ENCODE data around the gene UQCRHL. TPM values are rescaled to one million over a fixed set of nuclear protein-coding genes. Genes with fewer than 3 reads are reported as not detected.

The UQCRHL gene
- total and polyA plus RNA-seq, 10 donors = 0.67 to 2.6 (median 1.7) TPM

- TF ChIP-seq POLR2AphosphoS5 (IDR thresholded peaks at IDR 0.05) (peak in 1 of 3 donors; percentile 41), CTCF (IDR thresholded peaks at IDR 0.05 in 8 of 11, conservative IDR thresholded peaks at IDR 0.05 in 3 of 11) (no peak)
- no peak for DNase-seq
- Histone ChIP-seq H3K27me3 (replicated peaks in 1 of 7) (peaks cover 0 to 5% (median 0%) of the 10 kb centered on the region in 7 donors), H3K36me3 (peaks cover 0 to 23% (median 0%) of the 10 kb centered on the region in 6 donors), H3K9me3 (no peaks in the 10 kb centered on the region), H3K4me1 (peaks cover 0 to 12% (median 0%) of the 10 kb centered on the region in 6 donors), H3K4me3 (no peak overlapping the region), H3K27ac (no peak overlapping the region)
- WGBS, 5 donors = 88 to 95% (median 93%) methylated on average over 6 to 8 of the region's 8 CpGs
- intact Hi-C loops (cut with DNase I; ENCODE audit: low total_unique reads) = no loop called here
These were observed 21.8 kb downstream of the UQCRHL start for GRCh38 chr1:15785683-15786082.

- Histone ChIP-seq H3K9me3 (no peaks in the 10 kb centered on the region), H3K4me3 (no peak overlapping the region), H3K36me3 (peaks cover 0 to 34% (median 0%) of the 10 kb centered on the region in 6 donors), H3K27ac (no peak overlapping the region), H3K27me3 (replicated peaks in 1 of 7) (no peaks in the 10 kb centered on the region), H3K4me1 (peaks cover 0 to 8% (median 0%) of the 10 kb centered on the region in 6 donors)
- intact Hi-C loops (cut with DNase I; ENCODE audit: low total_unique reads) = no loop called here
- no peak for DNase-seq
- TF ChIP-seq POLR2AphosphoS5 (IDR thresholded peaks at IDR 0.05) (no peak), CTCF (IDR thresholded peaks at IDR 0.05 in 8 of 11, conservative IDR thresholded peaks at IDR 0.05 in 3 of 11) (no peak), POLR2A (IDR thresholded peaks at IDR 0.05) (no peak)
- 76 to 88% (median 82%) methylated on average over 7 of the region's 7 CpGs for WGBS, 5 donors
These were observed 29.3 kb downstream of the UQCRHL start for GRCh38 chr1:15777909-15778707.

GRCh38 chr1:15775706-15776105 is 31.7 kb downstream of the UQCRHL start:
- Histone ChIP-seq H3K4me1 (peaks cover 0 to 11% (median 0%) of the 10 kb centered on the region in 6 donors), H3K27ac (no peak overlapping the region), H3K27me3 (replicated peaks in 1 of 7) (peaks cover 0 to 17% (median 0%) of the 10 kb centered on the region in 7 donors), H3K36me3 (peaks cover 0 to 31% (median 0%) of the 10 kb centered on the region in 6 donors), H3K4me3 (no peak overlapping the region), H3K9me3 (no peaks in the 10 kb centered on the region)
- no peak for DNase-seq
- TF ChIP-seq POLR2AphosphoS5 (IDR thresholded peaks at IDR 0.05) = no peak
- no peak for TF ChIP-seq CTCF (IDR thresholded peaks at IDR 0.05 in 8 of 11, conservative IDR thresholded peaks at IDR 0.05 in 3 of 11)
- TF ChIP-seq POLR2A (IDR thresholded peaks at IDR 0.05) = no peak
- intact Hi-C loops (cut with DNase I; ENCODE audit: low total_unique reads) = no loop called here
- WGBS, 5 donors = 64 to 76% (median 74%) methylated on average over 2 of the region's 2 CpGs

- Histone ChIP-seq H3K36me3 (peaks cover 0 to 40% (median 0%) of the 10 kb centered on the region in 6 donors), H3K27ac (peak overlapping the region in 1 of 8 donors; percentile 21), H3K27me3 (replicated peaks in 1 of 7) (peaks cover 0 to 29% (median 0%) of the 10 kb centered on the region in 7 donors), H3K4me3 (no peak overlapping the region), H3K4me1 (peaks cover 0 to 9% (median 0%) of the 10 kb centered on the region in 6 donors), H3K9me3 (no peaks in the 10 kb centered on the region)
- intact Hi-C loops (cut with DNase I; ENCODE audit: low total_unique reads) = no loop called here
- no peak for DNase-seq
- TF ChIP-seq POLR2AphosphoS5 (IDR thresholded peaks at IDR 0.05) = peak; percentile 34 to 57 (median 53)
- TF ChIP-seq CTCF (IDR thresholded peaks at IDR 0.05 in 8 of 11, conservative IDR thresholded peaks at IDR 0.05 in 3 of 11) = no peak
- WGBS, 5 donors = 59 to 80% (median 70%) methylated on average over 6 of the region's 6 CpGs
These were observed 35.5 kb downstream of the UQCRHL start for GRCh38 chr1:15771836-15772515.

Data from spleen (tissue), 11 donors.